Thyroid gland (tissue), 4 donors: ENCODE results near the gene DIS3L2.

Experiments used
- POLR2A ChIP-seq, 2 donors: fragments of 450-650 bp; IDR thresholded peaks; one replicate each; pipeline ENCODE4 v1.6.1; 2017; ENCODE audit warnings: antibody characterized with exemption in 2 of 2, mild to moderate bottlenecking in 2 of 2, moderate library complexity in 1 of 2
- TF ChIP-seq, protein P1 (sequence below), 6 experiments: fragments of 200-600 bp in 3 of 6; fragments of 450-650 bp in 3 of 6; sonication (generic) in 3 of 6; IDR thresholded peaks; one replicate each; pipeline ENCODE4 v1.5.1; 2016 to 2019; ENCODE audit warnings: antibody characterized with exemption in 6 of 6, mild to moderate bottlenecking in 2 of 6, inconsistent platforms in 1 of 6, moderate library complexity in 1 of 6

DNA sequence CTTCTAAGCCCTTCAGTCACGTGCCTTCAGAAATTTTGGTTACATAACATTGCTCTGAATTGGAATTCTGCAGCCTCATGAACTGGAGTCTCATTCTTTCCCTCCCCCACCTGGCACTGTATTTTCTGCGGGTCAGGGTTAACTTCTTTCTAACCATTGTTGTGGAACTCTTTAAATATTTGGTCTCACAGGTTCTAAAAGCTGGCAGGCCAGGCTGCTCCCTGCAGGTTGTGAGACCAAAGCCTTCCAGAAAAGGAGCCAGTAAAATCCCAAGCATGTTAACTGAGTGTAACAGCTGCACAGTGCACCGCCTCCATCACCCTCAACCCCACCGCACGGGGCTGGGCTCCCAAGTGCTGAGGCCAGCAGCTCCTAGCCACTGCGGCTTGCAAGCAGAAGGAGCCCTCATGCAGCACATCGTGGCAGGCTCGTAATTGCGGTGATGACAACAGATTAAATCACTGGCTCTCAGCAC is 243.0 kb downstream of the DIS3L2 start:
- TF ChIP-seq, protein P1, sequence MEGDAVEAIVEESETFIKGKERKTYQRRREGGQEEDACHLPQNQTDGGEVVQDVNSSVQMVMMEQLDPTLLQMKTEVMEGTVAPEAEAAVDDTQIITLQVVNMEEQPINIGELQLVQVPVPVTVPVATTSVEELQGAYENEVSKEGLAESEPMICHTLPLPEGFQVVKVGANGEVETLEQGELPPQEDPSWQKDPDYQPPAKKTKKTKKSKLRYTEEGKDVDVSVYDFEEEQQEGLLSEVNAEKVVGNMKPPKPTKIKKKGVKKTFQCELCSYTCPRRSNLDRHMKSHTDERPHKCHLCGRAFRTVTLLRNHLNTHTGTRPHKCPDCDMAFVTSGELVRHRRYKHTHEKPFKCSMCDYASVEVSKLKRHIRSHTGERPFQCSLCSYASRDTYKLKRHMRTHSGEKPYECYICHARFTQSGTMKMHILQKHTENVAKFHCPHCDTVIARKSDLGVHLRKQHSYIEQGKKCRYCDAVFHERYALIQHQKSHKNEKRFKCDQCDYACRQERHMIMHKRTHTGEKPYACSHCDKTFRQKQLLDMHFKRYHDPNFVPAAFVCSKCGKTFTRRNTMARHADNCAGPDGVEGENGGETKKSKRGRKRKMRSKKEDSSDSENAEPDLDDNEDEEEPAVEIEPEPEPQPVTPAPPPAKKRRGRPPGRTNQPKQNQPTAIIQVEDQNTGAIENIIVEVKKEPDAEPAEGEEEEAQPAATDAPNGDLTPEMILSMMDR (IDR thresholded peaks at IDR 0.05): peak in 3 of 6 experiments; percentile 10 to 22 (median 18)
- peak in 1 of 2 donors; percentile 18 for TF ChIP-seq POLR2A (IDR thresholded peaks at IDR 0.05)
